Measurements from ENCODE around the gene BANF1.
"Not testable (repeated sequence)": the region's sequence is repeated elsewhere in the genome, so short reads cannot be mapped to it uniquely, and the experiment has no call there.

BANF1 gene

DNA sequence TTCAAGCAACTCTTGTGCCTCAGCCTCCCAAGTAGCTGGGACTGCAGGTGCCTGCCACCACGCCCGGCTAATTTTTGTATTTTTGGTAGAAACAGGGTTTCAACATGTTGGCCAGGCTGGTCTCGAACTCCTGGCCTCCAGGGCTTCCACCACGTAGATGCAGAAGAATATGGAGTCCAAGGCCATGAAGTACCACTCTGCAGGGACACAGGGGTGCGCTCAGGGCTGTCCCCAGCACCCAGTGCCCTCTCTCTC, 20.8 kb downstream of the BANF1 start:
- H3K4me1 Mint-ChIP-seq (ENCODE audit: low read depth) = peaks cover 30% of the 10 kb centered on the region
- H3K36me3 Mint-ChIP-seq (ENCODE audit: low read depth); H3K27ac Mint-ChIP-seq; intact Hi-C loops (cut with micrococcal nuclease); H3K4me3 Mint-ChIP-seq; H3K9me3 Mint-ChIP-seq: not testable (repeated sequence)
- peaks cover 22% of the 10 kb centered on the region for H3K27me3 Mint-ChIP-seq

DNA sequence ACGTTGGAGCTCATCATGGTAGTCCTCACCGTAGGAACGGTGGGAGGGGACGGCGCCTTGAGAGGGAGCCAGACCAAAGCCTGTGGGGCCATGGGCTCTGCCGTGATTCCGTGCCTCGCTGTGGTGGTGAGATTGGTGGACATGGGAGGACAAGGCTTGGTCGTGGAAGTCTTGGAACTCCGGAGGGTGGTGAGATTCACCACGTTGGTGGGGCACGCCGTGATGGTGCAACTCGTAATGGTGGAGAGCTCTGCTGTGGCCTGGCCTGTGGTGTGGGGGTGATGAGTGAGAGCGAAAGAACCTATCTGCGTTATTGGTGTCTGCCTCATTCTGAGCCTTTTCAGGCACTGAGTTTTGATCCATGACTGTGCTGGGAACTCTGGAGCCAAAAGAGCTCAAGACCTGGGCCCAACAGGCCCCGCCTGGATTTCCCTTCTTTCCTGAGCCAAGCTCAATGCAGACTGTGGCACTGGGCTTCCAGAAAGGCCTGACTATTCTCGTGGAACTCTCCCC, 23.8 kb downstream of the BANF1 start, which contains the start of gene CATSPER1:
Gene CATSPER1, minus strand, starts transcription at position 463 of the 513 bp plus-strand sequence. Its CDS starts 100 bp downstream, at position 363.
- Mint-ChIP-seq H3K9me3 (no peaks in the 10 kb centered on the region), H3K36me3 (ENCODE audit: low read depth) (no peaks in the 10 kb centered on the region), H3K4me1 (ENCODE audit: low read depth) (peaks cover 18% of the 10 kb centered on the region), H3K4me3 (no peak within 1 kb of the TSS), H3K27me3 (peaks cover 35% of the 10 kb centered on the region), H3K27ac (no peak within 1 kb of the TSS)
- intact Hi-C loops (cut with micrococcal nuclease) = no loop called here

- Mint-ChIP-seq H3K4me3 (no peak overlapping the region), H3K4me1 (ENCODE audit: low read depth) (no peaks in the 10 kb centered on the region), H3K36me3 (ENCODE audit: low read depth) (no peaks in the 10 kb centered on the region), H3K9me3 (no peaks in the 10 kb centered on the region), H3K27ac (no peak overlapping the region), H3K27me3 (peaks cover 41% of the 10 kb centered on the region)
- intact Hi-C loops (cut with micrococcal nuclease) = no loop called here
Observed at GRCh38 chr11:66032957-66033735, 30.8 kb downstream of the BANF1 start.

- no peak overlapping the region for H3K27ac Mint-ChIP-seq
- H3K4me3 Mint-ChIP-seq = no peak overlapping the region
- H3K36me3 Mint-ChIP-seq (ENCODE audit: low read depth) = no peaks in the 10 kb centered on the region
- intact Hi-C loops (cut with micrococcal nuclease) = no loop called here
- peaks cover 38% of the 10 kb centered on the region for H3K27me3 Mint-ChIP-seq
- no peaks in the 10 kb centered on the region for H3K9me3 Mint-ChIP-seq
- no peaks in the 10 kb centered on the region for H3K4me1 Mint-ChIP-seq (ENCODE audit: low read depth)
Observed at GRCh38 chr11:66035653-66036333, 33.5 kb downstream of the BANF1 start.

GRCh38 chr11:66036334-66036710, 34.0 kb downstream of the BANF1 start:
- H3K27ac Mint-ChIP-seq = no peak overlapping the region
- peaks cover 33% of the 10 kb centered on the region for H3K27me3 Mint-ChIP-seq
- H3K36me3 Mint-ChIP-seq (ENCODE audit: low read depth) = no peaks in the 10 kb centered on the region
- no peaks in the 10 kb centered on the region for H3K9me3 Mint-ChIP-seq
- intact Hi-C loops (cut with micrococcal nuclease) = no loop called here
- H3K4me3 Mint-ChIP-seq = no peak overlapping the region
- H3K4me1 Mint-ChIP-seq (ENCODE audit: low read depth) = no peaks in the 10 kb centered on the region

- H3K4me1 Mint-ChIP-seq (ENCODE audit: low read depth) = no peaks in the 10 kb centered on the region
- H3K27ac Mint-ChIP-seq = no peak overlapping the region
- intact Hi-C loops (cut with micrococcal nuclease) = no loop called here
- H3K9me3 Mint-ChIP-seq = no peaks in the 10 kb centered on the region
- H3K4me3 Mint-ChIP-seq = no peak overlapping the region
- peaks cover 26% of the 10 kb centered on the region for H3K27me3 Mint-ChIP-seq
- H3K36me3 Mint-ChIP-seq (ENCODE audit: low read depth) = no peaks in the 10 kb centered on the region
Observed at GRCh38 chr11:66037327-66037726, 35.0 kb downstream of the BANF1 start.

GRCh38 chr11:66039765-66040164, 37.5 kb downstream of the BANF1 start:
- Mint-ChIP-seq H3K9me3 (no peaks in the 10 kb centered on the region), H3K27ac (no peak overlapping the region), H3K27me3 (peaks cover 24% of the 10 kb centered on the region), H3K36me3 (ENCODE audit: low read depth) (no peaks in the 10 kb centered on the region), H3K4me1 (ENCODE audit: low read depth) (peaks cover 4% of the 10 kb centered on the region), H3K4me3 (no peak overlapping the region)
- intact Hi-C loops (cut with micrococcal nuclease) = no loop called here

- Mint-ChIP-seq H3K27ac (no peak overlapping the region), H3K27me3 (peaks cover 24% of the 10 kb centered on the region), H3K36me3 (ENCODE audit: low read depth) (no peaks in the 10 kb centered on the region), H3K4me3 (no peak overlapping the region), H3K9me3 (no peaks in the 10 kb centered on the region), H3K4me1 (ENCODE audit: low read depth) (peaks cover 17% of the 10 kb centered on the region)
- intact Hi-C loops (cut with micrococcal nuclease) = no loop called here
Observed at GRCh38 chr11:66042227-66042995, 40.1 kb downstream of the BANF1 start.

GRCh38 chr11:66042996-66043906, 40.9 kb downstream of the BANF1 start:
- no peaks in the 10 kb centered on the region for H3K9me3 Mint-ChIP-seq
- no peak overlapping the region for H3K4me3 Mint-ChIP-seq
- no peak overlapping the region for H3K27ac Mint-ChIP-seq
- H3K4me1 Mint-ChIP-seq (ENCODE audit: low read depth) = peaks cover 17% of the 10 kb centered on the region
- no peaks in the 10 kb centered on the region for H3K36me3 Mint-ChIP-seq (ENCODE audit: low read depth)
- H3K27me3 Mint-ChIP-seq = peaks cover 32% of the 10 kb centered on the region
- intact Hi-C loops (cut with micrococcal nuclease) = no loop called here

GRCh38 chr11:66044757-66045156, 42.5 kb downstream of the BANF1 start:
- H3K36me3 Mint-ChIP-seq (ENCODE audit: low read depth) = no peaks in the 10 kb centered on the region
- H3K27me3 Mint-ChIP-seq = peaks cover 41% of the 10 kb centered on the region
- no peaks in the 10 kb centered on the region for H3K9me3 Mint-ChIP-seq
- no peak overlapping the region for H3K4me3 Mint-ChIP-seq
- intact Hi-C loops (cut with micrococcal nuclease) = no loop called here
- H3K4me1 Mint-ChIP-seq (ENCODE audit: low read depth) = peaks cover 17% of the 10 kb centered on the region
- H3K27ac Mint-ChIP-seq = no peak overlapping the region

GRCh38 chr11:66045177-66045639, 42.9 kb downstream of the BANF1 start:
- Mint-ChIP-seq H3K9me3 (no peaks in the 10 kb centered on the region), H3K27ac (no peak overlapping the region), H3K27me3 (peaks cover 39% of the 10 kb centered on the region), H3K36me3 (ENCODE audit: low read depth) (no peaks in the 10 kb centered on the region), H3K4me1 (ENCODE audit: low read depth) (peaks cover 17% of the 10 kb centered on the region), H3K4me3 (no peak overlapping the region)
- intact Hi-C loops (cut with micrococcal nuclease) = no loop called here

DNA sequence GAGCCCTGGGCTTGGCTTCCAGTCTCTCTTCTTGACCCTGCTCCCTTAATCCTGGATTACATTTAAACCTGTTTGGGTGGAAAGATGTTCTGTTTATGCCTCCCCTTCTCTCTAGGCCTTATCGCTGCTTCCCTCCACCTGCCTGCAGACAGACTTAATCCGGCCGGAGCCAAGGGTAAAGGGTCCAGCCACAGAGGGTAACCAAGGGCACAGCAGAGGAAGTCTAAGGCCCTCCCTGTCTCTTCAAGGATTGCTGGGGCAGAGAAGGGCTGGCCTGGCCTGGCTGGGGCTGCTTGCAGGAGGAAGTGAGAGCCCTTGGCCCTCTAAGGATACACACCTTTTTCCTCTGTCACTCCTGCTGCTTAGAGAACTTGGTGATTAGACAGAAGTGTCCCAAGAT, 44.6 kb downstream of the BANF1 start:
- intact Hi-C loops (cut with micrococcal nuclease) = no loop called here
- peaks cover 27% of the 10 kb centered on the region for H3K4me1 Mint-ChIP-seq (ENCODE audit: low read depth)
- no peak overlapping the region for H3K4me3 Mint-ChIP-seq
- H3K27ac Mint-ChIP-seq = no peak overlapping the region
- H3K36me3 Mint-ChIP-seq (ENCODE audit: low read depth) = no peaks in the 10 kb centered on the region
- peaks cover 37% of the 10 kb centered on the region for H3K27me3 Mint-ChIP-seq
- no peaks in the 10 kb centered on the region for H3K9me3 Mint-ChIP-seq

DNA sequence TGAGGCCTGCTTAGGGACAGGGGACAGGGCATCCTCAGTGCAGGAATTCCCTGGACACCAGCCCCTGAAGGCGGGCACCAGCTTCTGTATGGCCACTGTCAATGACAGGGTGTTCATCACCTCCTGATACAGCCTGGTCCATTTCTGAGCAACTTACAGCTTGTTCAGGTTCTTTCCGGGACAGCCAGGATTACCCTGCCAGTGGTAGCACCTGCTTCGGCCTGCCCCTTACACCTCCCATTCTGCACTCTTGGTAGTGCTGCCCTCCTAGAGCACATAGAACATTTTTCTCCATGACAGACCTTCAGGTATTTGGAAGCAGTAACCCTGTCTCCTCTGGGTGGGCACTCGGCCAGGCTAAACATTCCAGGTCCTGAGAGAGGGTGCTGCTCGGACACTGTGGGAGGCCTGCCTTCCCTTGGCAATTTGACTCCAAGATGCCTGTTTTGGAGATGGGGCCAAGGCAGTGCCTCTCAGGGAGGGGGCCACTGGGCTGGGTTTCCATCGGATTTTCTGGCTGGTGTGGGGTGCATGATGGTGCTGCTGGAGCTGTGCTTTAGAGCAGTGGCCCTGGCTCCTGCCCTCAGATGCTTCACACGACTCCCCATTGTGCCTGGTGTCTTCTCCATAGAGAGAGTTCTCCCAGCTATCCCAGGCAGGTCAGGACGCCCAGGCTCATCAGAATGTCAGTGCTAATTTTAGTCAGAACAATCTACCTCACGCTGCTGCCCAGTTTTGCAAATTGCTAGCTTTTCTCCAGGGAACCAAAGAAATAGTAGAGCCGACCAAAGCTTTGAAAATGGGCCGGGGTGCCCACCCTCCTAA, 45.5 kb downstream of the BANF1 start:
- peaks cover 8% of the 10 kb centered on the region for H3K36me3 Mint-ChIP-seq (ENCODE audit: low read depth)
- peaks cover 37% of the 10 kb centered on the region for H3K27me3 Mint-ChIP-seq
- no peaks in the 10 kb centered on the region for H3K9me3 Mint-ChIP-seq
- peaks cover 30% of the 10 kb centered on the region for H3K4me1 Mint-ChIP-seq (ENCODE audit: low read depth)
- intact Hi-C loops (cut with micrococcal nuclease) = no loop called here
- H3K4me3 Mint-ChIP-seq = no peak overlapping the region
- H3K27ac Mint-ChIP-seq = no peak overlapping the region

Measured in dendritic cell treated with granulocyte-macrophage colony-stimulating factor and Interleukin-4, amounts not matched to agents 40 ng/mL and 50 ng/mL, for 4 days (primary cell).